Upper lobe of left lung (tissue), 4 donors: ENCODE measurements around the gene KCNC1.

ENCODE experiments used
- CTCF ChIP-seq, 6 experiments: fragments of 450-650 bp in 4 of 6; fragments of 200-600 bp in 2 of 6; sonication (generic) in 2 of 6; IDR thresholded peaks; one replicate each; pipeline ENCODE4 v1.5.1; 2016 to 2019; ENCODE audit warnings: antibody characterized with exemption in 6 of 6
- POLR2A ChIP-seq, 4 donors: fragments of 450-650 bp; IDR thresholded peaks; one replicate each; pipeline ENCODE4 v1.5.1; 2016 to 2017; ENCODE audit warnings: antibody characterized with exemption in 4 of 4, mild to moderate bottlenecking in 2 of 4

- TF ChIP-seq CTCF (IDR thresholded peaks at IDR 0.05) (no peak), POLR2A (IDR thresholded peaks at IDR 0.05) (no peak)
Observed at GRCh38 chr11:17816232-17816931, 81.8 kb downstream of the KCNC1 start.
